ENCODE measurements around the gene LY86. TPM values are rescaled to one million over a fixed set of nuclear protein-coding genes. Genes with fewer than 3 reads are reported as not detected.
A peak's percentile ranks its signal among the peaks of the same experiment; 100 is the strongest.

The LY86 gene
- total and polyA plus RNA-seq, 2 donors (not counting 1 experiment from before 2014, with no cell fraction given), result not detected

DNA sequence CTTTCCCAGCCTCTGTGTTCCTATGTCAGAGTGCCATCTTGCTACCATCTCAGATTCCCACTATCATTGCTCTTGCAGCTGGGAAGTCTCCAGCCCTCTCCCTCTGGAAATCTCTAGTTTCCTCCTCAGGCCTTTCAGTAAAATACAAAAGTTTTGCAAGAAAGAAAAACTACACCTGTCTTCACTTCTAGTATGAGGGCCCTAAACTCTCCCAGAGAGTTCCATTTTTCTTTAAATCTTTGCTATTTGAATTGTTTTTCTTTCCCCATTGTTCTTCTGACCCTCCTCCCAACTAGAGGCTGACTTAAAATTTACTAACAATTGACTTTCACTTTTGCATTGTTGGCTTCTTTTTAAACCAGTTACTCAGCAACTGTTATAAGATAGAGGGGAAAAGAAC is 62.8 kb downstream of the LY86 start:
- Histone ChIP-seq H4K20me1 (ENCODE audit: control insufficient read depth, extremely low read depth, insufficient read depth, low read length) (no peaks in the 10 kb centered on the region), H3K4me2 (ENCODE audit: extremely low read depth, insufficient read depth, low read length) (no peak overlapping the region), H3K36me3 (ENCODE audit: control insufficient read depth, insufficient read depth, low read length) (no peaks in the 10 kb centered on the region), H3K4me3 (replicated peaks in 1 of 4; ENCODE audit: control extremely low read depth in 1 of 4, insufficient read depth in 1 of 4, low read depth in 3 of 4, low read length in 4 of 4) (no peak overlapping the region), H3K27me3 (ENCODE audit: control insufficient read depth, insufficient read depth, low read length) (no peaks in the 10 kb centered on the region), H3K27ac (ENCODE audit: insufficient read depth, low read length) (no peak overlapping the region), H3K4me1 (ENCODE audit: control insufficient read depth, extremely low read depth, insufficient read depth, low read length) (no peaks in the 10 kb centered on the region), H2AFZ (ENCODE audit: low read length) (no peak overlapping the region), H3K9me3 (ENCODE audit: control insufficient read depth, insufficient read depth, low read depth, low read length) (no peaks in the 10 kb centered on the region), H3K79me2 (ENCODE audit: control insufficient read depth, insufficient read depth, low read length) (no peaks in the 10 kb centered on the region), H3K9ac (ENCODE audit: insufficient read depth, low read length) (no peak overlapping the region)
- no peak for DNase-seq (ENCODE audit: low read depth in 2 of 2)
- TF ChIP-seq EZH2 (IDR thresholded peaks at IDR 0.05; ENCODE audit: low read length, missing control alignments), result no peak
- TF ChIP-seq, protein P1, sequence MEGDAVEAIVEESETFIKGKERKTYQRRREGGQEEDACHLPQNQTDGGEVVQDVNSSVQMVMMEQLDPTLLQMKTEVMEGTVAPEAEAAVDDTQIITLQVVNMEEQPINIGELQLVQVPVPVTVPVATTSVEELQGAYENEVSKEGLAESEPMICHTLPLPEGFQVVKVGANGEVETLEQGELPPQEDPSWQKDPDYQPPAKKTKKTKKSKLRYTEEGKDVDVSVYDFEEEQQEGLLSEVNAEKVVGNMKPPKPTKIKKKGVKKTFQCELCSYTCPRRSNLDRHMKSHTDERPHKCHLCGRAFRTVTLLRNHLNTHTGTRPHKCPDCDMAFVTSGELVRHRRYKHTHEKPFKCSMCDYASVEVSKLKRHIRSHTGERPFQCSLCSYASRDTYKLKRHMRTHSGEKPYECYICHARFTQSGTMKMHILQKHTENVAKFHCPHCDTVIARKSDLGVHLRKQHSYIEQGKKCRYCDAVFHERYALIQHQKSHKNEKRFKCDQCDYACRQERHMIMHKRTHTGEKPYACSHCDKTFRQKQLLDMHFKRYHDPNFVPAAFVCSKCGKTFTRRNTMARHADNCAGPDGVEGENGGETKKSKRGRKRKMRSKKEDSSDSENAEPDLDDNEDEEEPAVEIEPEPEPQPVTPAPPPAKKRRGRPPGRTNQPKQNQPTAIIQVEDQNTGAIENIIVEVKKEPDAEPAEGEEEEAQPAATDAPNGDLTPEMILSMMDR (conservative IDR thresholded peaks at IDR 0.05 in 1 of 2, IDR thresholded peaks at IDR 0.05 in 1 of 2; ENCODE audit: low read depth in 1 of 2, low read length in 2 of 2), result no peak

DNA sequence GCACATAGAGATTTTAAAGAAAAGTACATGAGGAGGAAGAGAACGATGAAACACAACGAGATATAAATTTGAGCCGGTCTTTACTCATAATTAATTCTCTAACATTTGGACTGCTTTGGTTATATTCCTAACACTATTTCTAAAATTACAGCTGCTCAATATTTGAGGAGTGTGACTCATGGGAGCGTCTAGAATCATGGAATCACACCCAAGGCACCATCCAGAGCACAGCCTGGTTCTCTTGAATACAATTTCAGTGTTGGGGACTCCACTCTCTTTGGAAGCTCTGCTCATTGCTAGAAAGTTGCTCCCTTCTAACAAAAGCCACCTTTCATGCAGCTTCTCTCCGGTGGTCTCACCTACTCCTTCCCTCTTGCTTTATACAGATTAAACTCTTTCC is 64.4 kb downstream of the LY86 start:
- Histone ChIP-seq H3K4me3 (replicated peaks in 1 of 4; ENCODE audit: control extremely low read depth in 1 of 4, insufficient read depth in 1 of 4, low read depth in 3 of 4, low read length in 4 of 4) (no peak overlapping the region), H3K79me2 (ENCODE audit: control insufficient read depth, insufficient read depth, low read length) (no peaks in the 10 kb centered on the region), H4K20me1 (ENCODE audit: control insufficient read depth, extremely low read depth, insufficient read depth, low read length) (no peaks in the 10 kb centered on the region), H3K36me3 (ENCODE audit: control insufficient read depth, insufficient read depth, low read length) (no peaks in the 10 kb centered on the region), H3K9me3 (ENCODE audit: control insufficient read depth, insufficient read depth, low read depth, low read length) (no peaks in the 10 kb centered on the region), H3K27ac (ENCODE audit: insufficient read depth, low read length) (no peak overlapping the region), H3K4me1 (ENCODE audit: control insufficient read depth, extremely low read depth, insufficient read depth, low read length) (no peaks in the 10 kb centered on the region), H3K9ac (ENCODE audit: insufficient read depth, low read length) (no peak overlapping the region), H3K4me2 (ENCODE audit: extremely low read depth, insufficient read depth, low read length) (no peak overlapping the region), H3K27me3 (ENCODE audit: control insufficient read depth, insufficient read depth, low read length) (no peaks in the 10 kb centered on the region), H2AFZ (ENCODE audit: low read length) (no peak overlapping the region)
- no peak for DNase-seq (ENCODE audit: low read depth in 2 of 2)
- no peak for TF ChIP-seq EZH2 (IDR thresholded peaks at IDR 0.05; ENCODE audit: low read length, missing control alignments)
- TF ChIP-seq, protein P1 (conservative IDR thresholded peaks at IDR 0.05 in 1 of 2, IDR thresholded peaks at IDR 0.05 in 1 of 2; ENCODE audit: low read depth in 1 of 2, low read length in 2 of 2), result no peak

DNA sequence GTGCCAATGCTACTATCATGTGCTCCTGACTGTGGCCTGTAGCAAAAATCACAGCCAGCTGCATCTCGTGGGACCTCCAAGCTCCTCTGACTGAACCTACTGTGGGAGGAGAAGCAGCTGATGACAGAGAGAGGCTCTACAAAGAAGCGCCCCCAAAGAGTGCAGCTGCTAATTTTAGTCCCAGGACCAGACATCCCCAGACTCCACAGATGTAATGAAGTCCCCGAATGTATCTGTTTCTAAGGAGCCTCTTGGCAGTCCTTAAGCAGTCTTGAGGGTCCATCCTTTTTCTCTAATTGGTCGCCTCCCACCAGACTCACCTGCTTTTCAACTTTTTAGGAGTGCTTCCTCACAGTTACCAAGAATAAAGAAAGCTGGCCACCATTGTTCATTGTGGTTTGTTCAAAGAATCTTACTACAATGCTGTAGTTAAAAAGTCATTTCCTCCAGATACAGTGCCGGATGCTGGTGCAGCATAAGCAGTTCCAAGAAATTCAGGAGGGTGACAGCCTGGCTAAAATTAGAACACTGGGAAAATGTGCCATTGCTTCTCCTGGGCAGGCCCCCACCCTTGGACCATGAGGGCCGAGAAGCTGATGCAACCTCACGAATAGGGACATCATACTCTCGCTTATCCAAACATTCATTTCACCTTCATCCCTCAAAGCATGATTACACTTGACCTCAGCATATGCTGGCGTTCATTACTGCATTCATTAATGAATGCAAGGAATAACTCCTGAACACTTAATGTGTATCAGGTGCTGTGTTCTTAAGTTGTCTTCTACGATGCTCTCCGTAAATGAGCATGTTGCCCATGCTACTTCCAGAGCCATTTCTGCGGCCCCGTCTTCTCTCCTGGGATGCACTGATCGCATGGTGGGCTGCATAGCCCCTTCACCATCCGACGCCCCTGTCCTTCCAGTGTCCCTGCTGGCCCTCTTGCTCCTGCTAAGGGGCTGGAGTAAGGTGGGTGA is 66.4 kb downstream of the LY86 start:
- no peaks in the 10 kb centered on the region for H3K36me3 ChIP-seq (ENCODE audit: control insufficient read depth, insufficient read depth, low read length)
- no peaks in the 10 kb centered on the region for H3K9me3 ChIP-seq (ENCODE audit: control insufficient read depth, insufficient read depth, low read depth, low read length)
- DNase-seq (ENCODE audit: low read depth in 2 of 2), result peak; percentile 9 to 21
- no peaks in the 10 kb centered on the region for H4K20me1 ChIP-seq (ENCODE audit: control insufficient read depth, extremely low read depth, insufficient read depth, low read length)
- no peaks in the 10 kb centered on the region for H3K4me1 ChIP-seq (ENCODE audit: control insufficient read depth, extremely low read depth, insufficient read depth, low read length)
- H3K4me2 ChIP-seq (ENCODE audit: extremely low read depth, insufficient read depth, low read length), result no peak overlapping the region
- H3K9ac ChIP-seq (ENCODE audit: insufficient read depth, low read length), result no peak overlapping the region
- no peak for TF ChIP-seq EZH2 (IDR thresholded peaks at IDR 0.05; ENCODE audit: low read length, missing control alignments)
- TF ChIP-seq, protein P1 (conservative IDR thresholded peaks at IDR 0.05 in 1 of 2, IDR thresholded peaks at IDR 0.05 in 1 of 2; ENCODE audit: low read depth in 1 of 2, low read length in 2 of 2), result no peak
- H3K4me3 ChIP-seq (replicated peaks in 1 of 4; ENCODE audit: control extremely low read depth in 1 of 4, insufficient read depth in 1 of 4, low read depth in 3 of 4, low read length in 4 of 4), result no peak overlapping the region
- H3K79me2 ChIP-seq (ENCODE audit: control insufficient read depth, insufficient read depth, low read length), result no peaks in the 10 kb centered on the region
- H2AFZ ChIP-seq (ENCODE audit: low read length), result no peak overlapping the region
- H3K27ac ChIP-seq (ENCODE audit: insufficient read depth, low read length), result no peak overlapping the region
- no peaks in the 10 kb centered on the region for H3K27me3 ChIP-seq (ENCODE audit: control insufficient read depth, insufficient read depth, low read length)
